T47D (cell line): Measurements from ENCODE around the gene APC2.
"Not testable (repeated sequence)": the region's sequence is repeated elsewhere in the genome, so short reads cannot be mapped to it uniquely, and the experiment has no call there.

ENCODE experiments used
- DNase-seq, 2 experiments: peaks; one replicate each; pipeline versions ENCODE4 v3.0.0 to v3.0.0-alpha.2; 2011 to 2012; ENCODE audit warnings: low read depth in 1 of 2, low spot score in 1 of 2
- JUND ChIP-seq: IDR thresholded peaks from 2 replicates; pipeline ENCODE4 v1.6.1; 2012; ENCODE audit warnings: low read depth
- in situ Hi-C: cut with HindIII; loops from 2 replicates; pipeline ENCODE4 v1.10.0; 2016; ENCODE audit warnings: low sequenced_read_pairs, low pct_unique_long_range_greater_than_20kb

Gene APC2

GRCh38 chr19:1491114-1491848 is 41.4 kb downstream of the APC2 start, which contains the start of gene REEP6:
REEP6 (plus strand) TSS chr19:1491181; CDS start chr19:1491270, 89 bp downstream.
- DNase-seq = peak in 1 of 2 experiments; percentile 62
- no peak for TF ChIP-seq JUND
- in situ Hi-C loops = no loop called here

- in situ Hi-C loops = no loop called here
- DNase-seq = peak in 1 of 2 experiments; percentile 59
- no peak for TF ChIP-seq JUND
Observed at GRCh38 chr19:1491849-1492170, 41.9 kb downstream of the APC2 start.

GRCh38 chr19:1492474-1493006 is 42.6 kb downstream of the APC2 start:
- no peak for DNase-seq
- no peak for TF ChIP-seq JUND
- in situ Hi-C loops = no loop called here

GRCh38 chr19:1494115-1494815 is 44.3 kb downstream of the APC2 start:
- no peak for DNase-seq
- in situ Hi-C loops = no loop called here
- TF ChIP-seq JUND = no peak

- in situ Hi-C loops = no loop called here
- no peak for TF ChIP-seq JUND
- DNase-seq = no peak
Observed at GRCh38 chr19:1495051-1495798, 45.3 kb downstream of the APC2 start.

GRCh38 chr19:1495799-1496713 is 46.1 kb downstream of the APC2 start:
- no peak for DNase-seq
- in situ Hi-C loops = no loop called here
- TF ChIP-seq JUND = no peak

GRCh38 chr19:1496714-1497577 is 47.0 kb downstream of the APC2 start:
- in situ Hi-C loops = no loop called here
- no peak for TF ChIP-seq JUND
- no peak for DNase-seq

- in situ Hi-C loops = no loop called here
- no peak for TF ChIP-seq JUND
- DNase-seq = no peak
Observed at GRCh38 chr19:1497578-1498235, 47.8 kb downstream of the APC2 start.

- in situ Hi-C loops, DNase-seq: not testable (repeated sequence)
Observed at GRCh38 chr19:1499231-1499630, 49.3 kb downstream of the APC2 start.

GRCh38 chr19:1501200-1501595 is 51.3 kb downstream of the APC2 start:
- peak in 1 of 2 experiments; percentile 90 for DNase-seq
- in situ Hi-C loops = no loop called here
- TF ChIP-seq JUND = no peak
